GM10266 (cell line): Measurements from ENCODE around the gene WDR82.
"Not testable (repeated sequence)": the region's sequence is repeated elsewhere in the genome, so short reads cannot be mapped to it uniquely, and the experiment has no call there.

Experiments
- DNase-seq: peaks from one replicate; pipeline ENCODE4 v3.0.0; 2012; ENCODE audit errors: extremely low spot score
- CTCF ChIP-seq: IDR thresholded peaks from 2 replicates; pipeline ENCODE4 v1.5.1; 2012; ENCODE audit warnings: mild to moderate bottlenecking, low read depth; ENCODE audit not compliant: control insufficient read depth, insufficient read depth; ENCODE audit errors: missing control alignments

Gene WDR82

GRCh38 chr3:52291508-52292181 is 13.2 kb upstream of the WDR82 start:
- peak; percentile 75 for TF ChIP-seq CTCF
- peak; percentile 62 for DNase-seq

- no peak for TF ChIP-seq CTCF
- no peak for DNase-seq
Measured at GRCh38 chr3:52290596-52291507, 12.4 kb upstream of the WDR82 start.

- DNase-seq, result no peak
- no peak for TF ChIP-seq CTCF
Measured at GRCh38 chr3:52289747-52290595, 11.5 kb upstream of the WDR82 start.

GRCh38 chr3:52289338-52289746 is 10.9 kb upstream of the WDR82 start:
- no peak for DNase-seq
- no peak for TF ChIP-seq CTCF

- no peak for DNase-seq
- TF ChIP-seq CTCF, result no peak
Measured at GRCh38 chr3:52288674-52289073, 10.2 kb upstream of the WDR82 start.

- no peak for DNase-seq
- TF ChIP-seq CTCF, result no peak
Measured at GRCh38 chr3:52286777-52287110, 8.3 kb upstream of the WDR82 start.

GRCh38 chr3:52284051-52284450 is 5.6 kb upstream of the WDR82 start:
- DNase-seq, result not testable (repeated sequence)
